CD4-positive, alpha-beta T cell treated with Interleukin-2 at 100 ng/mL for 4 hours (primary cell): ENCODE measurements around the gene COA8.
"Not testable (repeated sequence)": the region's sequence is repeated elsewhere in the genome, so short reads cannot be mapped to it uniquely, and the experiment has no call there.

Experiments
- DNase-seq: peaks from one replicate; pipeline ENCODE4 v3.0.0-alpha.2; 2020; ENCODE audit warnings: low spot score

Gene COA8

GRCh38 chr14:103562429-103563225 is at the start of gene COA8, which contains the start of gene BAG5:
TSS of gene COA8 (plus strand) at chr14:103562960. CDS start at chr14:103563002, 42 bp downstream.
TSS of gene BAG5 (minus strand) at chr14:103562657. CDS start at chr14:103561164, 1,493 bp downstream.
- DNase-seq = peak; percentile 81

DNA sequence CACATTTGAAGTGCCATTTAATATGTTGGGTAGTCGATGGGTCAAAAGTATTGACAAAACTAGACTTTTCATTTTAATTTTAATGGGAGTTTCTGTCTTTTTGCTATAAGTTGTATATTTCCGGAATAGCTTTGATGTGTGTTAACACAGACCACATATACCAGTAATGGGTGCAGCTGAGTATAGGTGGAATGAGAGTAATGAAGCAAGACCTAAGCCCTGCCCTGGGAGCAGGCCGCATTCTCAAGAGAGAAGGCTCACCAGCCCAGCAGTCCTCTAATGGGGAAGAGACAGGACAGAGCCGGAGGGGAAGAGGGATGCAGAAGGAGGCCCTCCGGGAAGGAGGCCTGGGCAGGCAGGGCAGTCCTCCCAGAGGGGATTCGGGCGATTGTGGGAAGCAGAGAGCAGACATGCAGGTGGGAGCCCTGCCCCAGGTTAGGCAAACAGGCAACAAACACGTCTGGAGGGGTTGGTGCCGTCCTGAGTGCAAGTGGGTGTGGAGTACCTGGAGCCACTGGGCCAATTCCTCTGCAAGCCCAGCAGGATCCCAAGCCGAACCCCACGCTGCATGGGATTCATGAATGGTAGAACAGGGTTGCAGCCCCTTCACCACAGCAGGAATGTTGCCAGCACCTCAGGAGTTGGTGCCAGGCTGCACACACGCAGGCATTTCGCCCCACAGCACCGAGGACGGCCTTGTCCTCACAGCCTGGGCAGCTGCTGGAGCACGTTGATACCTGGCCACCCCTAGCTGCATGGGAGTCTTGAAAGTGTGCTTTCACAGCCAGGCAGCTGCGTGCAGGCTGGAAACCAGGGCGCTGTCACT is 48.0 kb upstream of the COA8 start:
- DNase-seq = no peak

DNA sequence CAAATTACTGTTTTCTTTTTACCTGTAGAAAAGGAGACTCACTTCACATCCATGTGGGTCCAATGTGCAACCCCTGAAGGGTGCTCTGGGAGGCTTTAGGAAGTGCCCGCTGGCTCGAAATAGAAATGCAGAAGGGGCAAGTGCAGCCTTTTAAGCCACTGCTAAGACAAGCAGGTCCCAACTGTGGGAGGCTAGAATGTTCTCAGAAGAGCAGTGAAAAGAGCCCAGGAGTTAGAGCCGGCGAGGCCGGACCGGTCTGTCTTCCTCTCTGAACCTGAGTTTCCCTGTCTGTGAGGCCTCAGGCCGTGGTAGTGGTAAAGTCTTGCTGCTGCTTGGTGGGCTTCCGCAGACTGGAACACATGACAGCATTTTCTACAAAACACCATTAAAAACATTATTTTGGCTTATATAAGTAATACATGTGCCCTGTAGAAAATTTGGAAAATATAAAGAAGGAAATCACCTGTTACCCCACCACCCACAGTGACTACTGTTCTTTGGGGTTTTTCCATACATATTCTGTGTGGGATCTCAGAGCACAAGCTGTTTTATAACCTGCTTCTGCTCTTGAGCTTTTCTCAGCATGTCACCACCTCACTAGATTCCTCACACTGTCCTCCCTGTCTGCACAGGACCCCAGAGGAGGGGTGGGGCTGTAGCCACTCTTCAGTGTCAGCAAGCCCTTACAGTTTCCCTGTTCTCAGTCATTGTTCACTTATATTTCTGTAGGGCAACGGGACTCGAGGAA is 46.2 kb upstream of the COA8 start:
- DNase-seq = no peak

- no peak for DNase-seq
Observed at GRCh38 chr14:103517174-103517566, 45.6 kb upstream of the COA8 start.

DNA sequence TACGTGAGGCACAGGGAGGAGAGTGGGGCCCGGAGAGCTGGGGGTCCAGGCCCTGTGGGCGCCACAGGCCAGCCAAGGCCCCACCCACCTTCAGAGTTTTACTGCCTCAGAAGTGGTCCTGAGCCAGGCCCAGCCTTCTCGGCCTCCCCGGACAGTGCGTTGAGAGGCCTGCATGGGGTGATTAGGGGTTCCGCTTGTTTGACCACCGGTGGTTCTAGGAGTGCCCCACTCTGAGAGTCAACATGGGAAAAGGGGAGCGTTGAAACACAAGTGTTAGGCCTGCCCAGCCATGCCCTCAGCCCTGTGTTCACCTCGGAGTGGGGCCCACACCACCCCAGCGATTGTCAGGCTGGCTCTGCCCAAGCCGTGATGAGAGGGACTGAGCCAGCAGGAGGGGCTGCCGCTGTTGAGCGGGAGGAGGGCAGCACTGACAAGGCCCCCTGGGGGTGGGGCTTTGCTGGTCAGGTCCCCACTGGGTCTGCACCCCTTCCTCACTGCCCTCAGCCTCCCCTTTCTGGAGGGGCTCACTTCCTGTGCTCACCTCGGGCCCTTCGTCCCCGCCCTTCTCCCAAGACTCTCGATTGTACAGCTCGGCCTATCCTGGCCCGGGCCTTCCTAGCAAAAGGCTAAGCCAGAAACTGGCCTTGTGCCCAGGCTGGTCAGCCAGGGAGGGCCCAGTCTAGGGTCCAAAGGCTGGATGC is 44.9 kb upstream of the COA8 start:
- no peak for DNase-seq

DNA sequence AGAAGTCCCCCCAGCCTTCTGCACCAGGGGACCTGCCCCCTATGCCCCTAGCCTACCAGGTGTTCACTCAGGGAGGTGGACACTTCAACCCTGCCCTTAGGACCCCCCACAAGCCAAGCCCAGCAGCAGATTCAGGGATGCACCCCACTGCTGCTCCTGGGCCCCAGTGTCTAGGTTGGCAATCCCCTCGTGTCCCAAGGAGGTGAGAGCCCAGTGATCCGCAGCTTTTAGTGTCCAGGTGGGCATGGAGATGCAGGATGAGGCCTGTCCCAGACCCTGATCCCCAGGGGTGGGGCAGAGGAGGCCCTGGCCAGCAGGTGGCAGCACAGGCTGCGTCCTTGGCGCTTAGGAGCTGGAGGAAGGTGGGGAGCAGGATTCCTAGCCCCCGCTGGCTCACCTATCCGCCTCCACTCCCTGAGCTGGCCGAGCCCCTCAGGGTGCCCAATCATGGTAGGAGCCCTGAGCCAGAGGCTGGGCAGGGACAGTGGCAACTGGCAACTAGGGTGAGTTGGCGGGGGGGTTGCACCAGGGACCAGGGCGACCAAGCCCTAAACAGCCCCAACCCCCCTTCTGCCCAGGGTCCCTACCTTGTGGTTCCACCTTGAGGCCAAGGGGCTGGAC is 44.2 kb upstream of the COA8 start:
- peak; percentile 57 for DNase-seq

DNA sequence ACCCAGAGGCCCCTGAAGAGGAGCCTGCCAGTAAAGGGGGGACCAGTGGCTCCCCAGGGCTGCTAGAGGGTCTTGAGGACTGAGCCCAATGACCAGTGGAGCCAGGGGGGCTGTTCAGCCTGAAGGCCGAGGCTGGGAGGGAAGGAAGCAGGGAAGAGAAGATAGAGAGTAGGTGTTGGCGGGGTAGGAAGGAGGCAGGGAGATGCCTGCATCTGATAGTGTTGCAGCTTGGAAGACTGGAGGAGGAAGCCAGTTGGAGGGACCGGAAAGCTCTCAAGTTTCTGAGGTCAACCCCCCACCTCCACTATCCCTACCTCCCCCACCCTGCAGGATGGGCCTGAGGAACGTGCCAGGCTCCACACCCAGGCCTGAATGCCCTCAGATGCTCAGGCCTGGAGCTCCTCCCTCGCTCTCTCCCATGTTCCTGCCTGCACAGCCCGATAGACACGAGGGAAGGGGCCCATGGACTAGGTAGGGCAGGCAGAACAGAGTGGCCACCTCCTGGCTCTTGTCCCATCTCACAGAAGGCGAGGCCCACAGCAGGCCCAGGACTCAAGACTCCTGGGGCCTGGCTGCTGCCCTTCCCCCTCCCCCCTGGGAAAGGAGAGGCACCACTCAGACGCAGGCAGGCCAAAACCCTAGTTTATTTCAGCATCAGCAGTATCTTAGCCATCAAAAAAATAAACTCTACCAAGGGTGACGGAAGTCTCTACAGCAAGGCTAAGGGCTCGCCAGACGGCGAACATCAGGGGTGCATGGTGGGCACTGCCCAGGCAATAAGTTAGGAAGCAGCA is 43.5 kb upstream of the COA8 start:
- DNase-seq = no peak

DNA sequence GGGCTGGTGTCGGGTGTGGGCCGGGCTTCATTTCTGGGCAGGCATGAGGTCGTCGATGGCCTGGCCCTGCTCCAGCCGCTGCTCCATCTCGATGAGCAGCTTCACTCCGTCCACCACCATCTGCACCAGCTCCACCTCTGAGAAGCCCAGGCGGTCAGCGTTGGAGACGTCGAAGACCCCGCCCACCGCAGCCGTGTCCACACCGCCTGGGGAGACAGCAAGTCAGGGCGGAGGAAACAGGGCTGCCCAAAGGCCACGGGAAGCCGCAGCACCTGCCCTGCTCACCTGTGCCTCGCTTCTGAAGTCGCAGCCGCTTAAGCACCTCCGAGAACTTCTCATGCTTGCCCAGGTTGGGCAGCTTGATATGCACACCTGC is 42.9 kb upstream of the COA8 start:
- DNase-seq = no peak

DNA sequence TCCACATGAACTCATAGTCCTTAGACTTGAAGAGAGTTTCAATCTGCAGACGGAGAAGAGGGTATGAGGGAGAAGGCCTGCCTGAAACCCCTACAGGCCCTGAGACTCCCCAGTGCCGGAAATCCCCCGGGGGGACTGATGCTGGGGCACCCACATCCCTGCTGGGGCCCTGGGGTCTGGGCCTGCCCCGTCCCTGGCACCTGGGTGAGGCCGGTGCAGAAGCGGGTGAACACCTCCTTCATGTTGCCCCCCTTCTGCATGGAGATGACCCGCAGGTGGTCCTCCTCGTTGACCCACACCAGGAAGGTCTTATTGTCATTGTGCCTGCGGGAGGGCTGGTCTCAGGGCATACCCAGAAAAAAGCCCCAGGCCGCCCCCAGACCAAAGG is 42.5 kb upstream of the COA8 start:
- DNase-seq = no peak

DNA sequence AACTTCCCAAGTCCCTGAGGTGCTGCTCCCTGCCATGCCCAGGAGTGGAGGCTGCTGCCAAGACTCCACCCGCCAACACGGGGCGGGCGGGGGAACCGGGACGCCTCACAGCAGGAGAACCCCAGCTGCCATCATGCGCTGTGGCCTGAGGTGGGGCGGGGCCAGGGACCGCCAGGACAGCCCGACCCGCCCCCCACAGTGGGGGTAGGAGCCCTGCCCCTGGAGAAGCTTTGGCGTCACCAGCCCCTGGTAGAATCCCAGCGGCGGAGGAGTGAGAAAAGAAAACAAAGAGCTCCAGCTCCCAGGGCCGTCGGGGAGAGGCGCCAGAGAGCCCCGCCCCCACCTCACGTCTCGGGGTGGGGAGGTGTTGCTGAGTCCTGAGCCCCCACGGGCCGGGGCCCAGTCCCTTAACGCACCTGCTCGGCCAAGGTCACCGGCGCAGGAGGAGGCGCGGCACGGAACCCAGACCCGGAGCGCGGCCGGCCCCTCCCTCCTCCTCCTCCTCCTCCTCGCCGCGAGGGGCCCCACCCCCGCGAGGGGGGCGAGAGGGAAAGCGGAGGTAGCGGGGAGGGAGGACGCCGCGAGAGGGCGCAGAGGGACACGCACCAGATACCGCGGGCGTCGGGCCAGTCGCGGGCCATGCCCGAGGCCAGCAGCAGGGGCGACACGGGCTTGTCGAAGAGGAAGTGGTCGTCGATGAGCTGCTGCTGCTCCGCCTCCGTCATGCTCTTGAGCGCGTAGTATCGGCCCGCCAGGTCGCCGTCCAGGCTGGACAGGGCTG is 41.9 kb upstream of the COA8 start:
- DNase-seq = peak; percentile 69

GRCh38 chr14:103521438-103521950 is 41.3 kb upstream of the COA8 start:
- no peak for DNase-seq

- no peak for DNase-seq
Observed at GRCh38 chr14:103521951-103522563, 40.7 kb upstream of the COA8 start.

GRCh38 chr14:103522649-103523574 is 39.8 kb upstream of the COA8 start, which contains the start of gene CKB:
TSS of gene CKB (minus strand) at chr14:103522830. CDS start at chr14:103522493, 337 bp downstream.
- no peak for DNase-seq

GRCh38 chr14:103523575-103523954 is 39.2 kb upstream of the COA8 start:
- no peak for DNase-seq

- DNase-seq = no peak
Observed at GRCh38 chr14:103524002-103524935, 38.5 kb upstream of the COA8 start.

- DNase-seq = not testable (repeated sequence)
Observed at GRCh38 chr14:103525430-103526246, 37.1 kb upstream of the COA8 start.
